SH-SY5Y (cell line): Measurements from ENCODE around the gene GARNL3.

Experiments used
- GATA2 ChIP-seq: IDR thresholded peaks from 2 replicates; pipeline ENCODE4 v1.6.1; 2011; ENCODE audit warnings: mild to moderate bottlenecking, low read depth, low read length
- GATA3 ChIP-seq: IDR thresholded peaks from 2 replicates; pipeline ENCODE4 v1.6.1; 2011; ENCODE audit warnings: low read depth, mild to moderate bottlenecking, low read length, moderate library complexity

GARNL3 gene

DNA sequence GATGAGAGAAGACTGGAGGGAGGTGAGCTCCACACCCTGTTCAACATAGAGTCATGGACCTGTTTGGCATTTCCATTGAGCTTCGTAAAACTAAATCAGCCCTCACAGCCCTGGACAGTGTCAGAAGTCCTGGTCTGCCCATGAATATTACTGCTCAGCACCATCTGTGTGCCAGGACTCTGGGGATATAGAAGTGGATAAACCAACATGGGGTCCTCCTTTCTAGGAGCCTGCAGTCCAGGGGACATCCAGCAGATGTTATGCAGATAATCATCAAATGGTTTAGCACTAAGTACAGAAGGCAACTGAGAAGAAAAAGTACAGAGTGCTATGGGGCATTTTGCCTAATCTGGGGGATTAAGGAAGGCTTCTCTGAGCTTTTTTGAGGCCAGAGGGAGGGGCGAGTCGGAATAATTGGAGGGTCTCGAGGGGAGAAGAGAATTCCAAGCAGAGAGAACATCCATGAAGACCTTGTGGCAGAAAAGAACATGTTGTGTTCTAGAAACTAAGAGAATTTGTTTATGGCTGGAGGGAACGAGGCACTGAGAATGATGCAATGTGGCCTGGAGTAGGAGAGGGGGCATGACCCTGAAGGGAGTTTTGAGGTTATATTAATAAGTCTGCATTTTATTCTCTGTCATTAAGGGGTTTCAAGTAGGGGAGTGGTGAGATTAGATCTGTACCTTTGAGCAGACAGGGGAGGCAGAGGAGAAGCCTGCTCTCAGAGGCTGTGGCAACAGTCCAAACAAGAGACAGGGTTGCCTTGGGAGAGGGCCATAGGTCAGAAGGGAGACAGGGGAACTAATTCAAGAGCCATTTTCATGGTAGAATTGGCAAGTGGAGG, 68.9 kb downstream of the GARNL3 start:
- TF ChIP-seq GATA3: no peak
- TF ChIP-seq GATA2: no peak

DNA sequence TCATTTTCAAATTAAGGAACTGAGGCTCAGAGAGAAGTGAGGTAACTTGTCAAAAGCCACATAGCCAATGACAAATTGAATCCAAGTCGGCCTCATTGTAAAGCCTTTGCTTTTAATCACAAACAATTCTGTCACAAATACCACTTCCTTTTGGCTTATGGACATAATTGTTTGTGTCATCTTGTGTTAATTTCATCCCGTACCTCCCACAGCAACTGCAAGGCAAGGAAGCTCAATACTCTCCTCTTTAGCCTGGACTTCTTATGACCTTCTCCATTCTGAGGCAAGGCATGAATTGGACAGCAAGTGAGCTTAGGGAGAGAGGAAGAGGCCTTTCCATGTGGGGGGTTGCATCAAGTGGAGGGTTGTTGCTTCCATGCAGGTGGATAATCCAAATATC, 70.2 kb downstream of the GARNL3 start:
- TF ChIP-seq GATA2 (no peak), GATA3 (no peak)

DNA sequence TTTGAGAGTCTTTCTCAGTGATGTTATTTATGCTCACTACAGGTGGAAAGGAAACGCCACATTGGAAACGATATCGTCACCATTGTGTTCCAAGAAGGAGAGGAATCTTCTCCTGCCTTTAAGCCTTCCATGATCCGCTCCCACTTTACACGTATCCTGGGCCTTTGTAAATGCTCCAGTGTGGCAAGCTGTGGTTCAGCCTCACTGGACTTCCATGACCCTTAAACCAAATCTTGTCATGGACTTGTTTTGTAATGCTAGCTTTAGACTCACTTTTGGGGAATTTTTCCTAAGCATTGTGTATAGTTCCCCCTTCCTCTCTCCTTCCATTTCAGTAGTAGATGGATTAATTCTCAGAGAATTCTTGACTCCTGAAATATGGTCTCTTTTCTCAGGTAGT, 71.5 kb downstream of the GARNL3 start:
- TF ChIP-seq GATA2: no peak
- TF ChIP-seq GATA3: no peak

DNA sequence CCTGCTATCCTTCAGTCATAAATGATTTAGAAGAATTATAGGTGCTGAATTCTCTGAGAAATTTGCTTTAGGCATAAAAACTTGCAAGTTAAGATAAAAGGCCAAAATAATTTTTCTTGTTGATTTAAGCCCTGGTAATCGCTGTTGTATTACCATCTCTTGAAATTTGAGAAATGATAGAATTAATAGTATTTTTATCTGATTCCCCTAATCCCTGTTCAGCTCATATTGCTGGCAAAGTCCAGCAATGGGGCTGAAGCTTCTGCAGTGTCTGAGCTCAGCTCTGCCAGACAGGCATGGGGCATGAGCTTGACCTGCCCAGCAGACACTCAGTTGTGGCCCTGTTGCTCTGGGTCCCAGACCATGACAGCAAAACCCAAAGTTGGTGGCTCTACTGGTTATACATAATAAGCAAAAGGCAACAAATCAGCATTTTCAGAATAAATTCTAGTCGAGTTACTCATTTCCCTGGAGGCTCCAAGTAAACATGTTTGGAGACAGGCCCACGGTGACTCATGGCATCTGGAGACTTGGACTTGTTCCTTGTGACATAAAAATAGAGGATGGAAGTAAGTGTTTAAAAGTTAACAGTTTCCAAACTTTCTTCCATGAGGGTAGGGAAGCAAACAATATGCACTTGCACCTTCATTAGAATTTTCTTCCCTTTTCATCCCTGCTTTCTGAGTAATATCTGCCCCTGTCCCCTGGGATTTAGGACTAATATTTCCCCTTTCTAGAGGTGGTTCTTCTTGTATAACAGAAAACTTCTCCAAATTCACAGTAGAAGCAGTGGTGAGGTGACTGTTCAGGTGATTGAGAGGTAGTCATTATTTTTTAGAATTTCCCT, 72.2 kb downstream of the GARNL3 start:
- TF ChIP-seq GATA3 (no peak), GATA2 (no peak)

DNA sequence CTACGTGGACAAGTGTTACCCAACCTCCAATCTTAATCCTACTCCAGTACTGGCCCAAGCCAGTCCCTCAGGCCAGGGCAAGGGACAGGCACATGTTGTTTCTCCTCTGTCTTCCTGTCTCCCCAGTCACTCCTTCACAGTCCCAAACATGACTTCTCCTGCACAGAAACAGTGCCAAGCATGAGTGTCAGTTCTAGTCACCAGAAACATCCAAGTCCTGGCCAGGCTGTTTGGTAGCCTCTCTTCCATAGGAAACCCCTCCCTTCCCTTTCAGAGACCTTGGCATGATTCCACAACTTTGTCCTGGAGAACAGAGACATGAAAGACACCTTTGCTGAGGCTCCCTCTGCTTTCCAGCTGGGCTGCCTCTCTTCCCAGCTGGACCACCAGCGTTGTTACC, 76.1 kb downstream of the GARNL3 start:
- TF ChIP-seq GATA2: no peak

DNA sequence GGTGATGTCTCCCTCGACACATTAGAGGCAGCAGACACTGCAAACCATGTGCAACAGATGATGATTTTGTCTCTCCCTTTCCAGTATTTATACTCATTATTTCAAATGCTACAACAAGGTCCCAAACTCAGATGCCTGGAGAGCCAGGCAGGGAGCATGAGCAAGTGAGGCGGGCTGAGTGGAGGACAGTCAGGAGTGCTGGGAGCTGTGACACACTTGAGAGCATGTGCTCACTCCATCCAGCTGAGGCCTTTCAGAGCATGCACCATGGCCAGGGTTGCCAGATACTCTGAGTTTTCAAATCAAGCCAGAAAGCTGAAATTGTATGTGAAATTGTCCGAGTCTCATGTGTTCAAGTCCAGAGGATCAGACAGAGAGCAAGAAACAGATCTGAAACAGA, 76.6 kb downstream of the GARNL3 start:
- TF ChIP-seq GATA3: no peak

DNA sequence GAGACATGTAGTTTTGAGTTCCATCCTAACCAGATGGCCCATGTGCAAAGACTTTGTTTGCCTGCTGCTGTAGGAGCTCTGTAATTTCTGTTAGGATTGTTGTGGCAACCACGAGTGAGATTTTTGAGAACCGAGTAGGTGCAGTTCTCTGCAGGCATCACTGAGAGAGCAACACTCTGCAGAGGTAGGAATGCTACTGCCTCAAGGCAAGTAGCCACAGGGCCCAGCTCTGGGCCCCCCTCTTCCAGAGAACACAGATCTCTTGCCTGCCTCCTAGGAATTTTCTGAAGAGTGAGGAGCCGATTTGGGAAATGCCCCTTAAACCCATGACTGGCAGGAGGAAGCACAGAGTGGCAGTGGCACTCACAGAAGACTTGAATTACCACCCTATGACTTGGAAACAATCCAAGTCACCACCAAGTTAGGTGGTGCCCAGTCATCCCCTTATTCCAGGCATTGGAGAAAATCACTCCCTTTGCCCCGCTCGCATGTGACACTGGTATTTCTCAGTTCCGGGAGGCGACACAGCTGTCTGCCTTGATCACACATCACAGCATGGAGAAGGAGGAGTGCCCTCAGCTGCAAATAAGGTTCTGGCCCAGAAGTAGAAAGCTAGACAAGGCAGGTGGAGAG, 79.9 kb downstream of the GARNL3 start:
- TF ChIP-seq GATA2 (no peak), GATA3 (no peak)

DNA sequence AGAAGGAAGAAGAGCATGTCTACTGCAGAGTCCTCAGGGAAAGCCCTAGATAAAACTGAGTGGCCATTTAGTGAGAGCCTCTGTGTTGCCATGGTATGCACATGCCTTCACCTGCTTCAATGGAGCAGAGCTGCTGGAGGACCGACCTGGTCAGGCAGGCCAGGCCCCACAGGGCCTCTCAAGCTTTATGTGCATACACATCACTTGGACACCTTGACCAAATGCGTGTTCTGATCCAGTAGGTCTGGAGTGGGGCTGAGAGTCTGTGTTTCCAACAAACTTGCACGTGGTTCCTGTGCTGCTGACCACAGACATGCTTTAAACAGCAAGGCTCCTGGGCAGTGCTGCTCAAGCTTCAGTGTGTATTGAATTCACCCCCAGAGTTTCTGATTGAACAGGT, 81.0 kb downstream of the GARNL3 start:
- TF ChIP-seq GATA3: no peak
- TF ChIP-seq GATA2: no peak

DNA sequence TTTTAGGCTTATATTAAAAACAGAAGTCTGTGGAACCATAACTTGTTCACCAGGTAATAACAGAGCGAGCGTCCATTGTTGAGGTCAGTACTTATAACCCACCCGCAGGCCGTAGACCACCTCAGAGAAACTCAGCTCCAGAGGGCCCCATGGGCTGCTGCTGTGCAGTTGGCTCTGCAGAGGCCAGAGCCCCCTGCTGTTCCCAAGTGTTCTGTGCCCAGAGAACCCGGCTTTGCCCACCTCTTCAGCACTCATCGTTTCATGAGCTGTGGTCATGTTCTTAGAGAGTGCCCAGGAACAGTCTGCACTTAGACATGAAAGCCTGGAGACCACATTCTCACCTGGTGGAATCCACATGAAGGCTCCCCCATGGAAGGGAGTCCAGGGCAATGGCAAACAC, 82.0 kb downstream of the GARNL3 start:
- no peak for TF ChIP-seq GATA3
- no peak for TF ChIP-seq GATA2

DNA sequence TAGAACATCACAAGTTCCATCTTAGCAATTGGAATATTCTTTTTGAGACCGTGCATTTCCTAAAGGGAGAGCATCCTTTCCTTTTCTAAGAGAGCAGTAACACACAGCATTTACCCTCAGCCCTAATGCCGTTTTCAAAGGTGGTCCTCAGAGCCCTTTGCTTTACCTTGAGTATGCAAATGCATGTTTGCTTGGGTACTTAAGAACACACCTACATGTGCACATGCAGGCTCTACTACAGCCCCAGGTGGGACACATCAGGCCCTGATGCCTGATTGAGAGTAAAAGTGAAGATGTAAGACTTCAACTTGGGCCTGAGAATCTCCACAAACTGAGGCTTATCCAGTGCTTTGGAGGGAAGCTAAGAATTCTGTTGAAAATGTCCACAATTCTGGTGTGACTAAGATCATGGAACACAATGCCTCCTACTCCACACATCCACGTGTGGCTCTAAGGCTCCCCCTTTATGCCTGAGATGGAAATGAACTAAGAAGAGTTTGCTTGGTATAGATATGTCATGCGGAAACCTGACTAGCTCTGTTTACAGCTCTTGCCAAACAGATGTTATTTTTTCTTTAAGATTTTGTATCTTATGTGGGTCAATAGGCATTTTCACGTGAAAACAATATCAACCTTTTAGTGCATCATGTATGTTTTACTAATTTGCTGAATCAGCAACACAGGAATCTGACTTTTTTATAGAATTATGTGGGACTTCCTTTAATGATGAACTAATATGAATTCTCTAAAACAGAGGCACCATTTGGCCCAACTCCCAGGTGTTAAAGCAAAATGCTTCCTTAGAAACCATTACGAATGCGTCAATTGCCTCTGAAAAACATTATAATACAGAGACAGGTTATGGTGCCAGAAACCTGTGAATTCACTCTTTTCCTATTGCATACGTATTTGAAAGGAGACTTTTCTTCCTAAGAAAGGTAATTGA, 83.5 kb downstream of the GARNL3 start:
- TF ChIP-seq GATA2: no peak
- TF ChIP-seq GATA3: no peak

DNA sequence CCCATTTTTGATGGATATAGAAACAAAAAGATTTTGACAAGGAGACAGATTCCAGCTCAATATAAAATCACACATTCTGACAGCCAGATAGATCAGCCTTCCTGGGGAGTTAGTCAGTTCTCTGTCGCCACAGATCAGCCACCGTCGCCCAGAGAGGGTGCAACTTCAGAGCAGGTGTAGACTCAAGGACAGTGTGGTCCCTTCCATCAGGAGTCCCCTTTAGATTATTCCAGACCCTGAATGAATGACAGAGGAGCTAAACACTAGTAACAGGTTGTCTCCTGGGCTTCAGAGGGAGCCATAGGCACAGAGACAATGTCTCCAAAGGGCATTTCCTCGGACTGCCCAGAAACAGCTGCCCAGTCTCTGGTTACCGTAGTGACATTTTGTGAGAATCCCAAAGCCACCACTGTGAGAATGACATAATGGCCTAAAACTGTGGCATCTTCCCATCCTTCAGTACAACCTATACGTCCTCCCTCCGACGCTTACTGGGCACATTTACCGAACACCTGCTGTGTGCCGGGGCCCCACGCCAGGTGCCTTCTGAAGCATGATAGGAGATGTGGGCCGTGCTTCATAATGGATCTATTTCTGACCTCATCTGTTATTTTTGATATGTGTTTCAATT, 85.0 kb downstream of the GARNL3 start:
- no peak for TF ChIP-seq GATA2
- TF ChIP-seq GATA3: no peak

DNA sequence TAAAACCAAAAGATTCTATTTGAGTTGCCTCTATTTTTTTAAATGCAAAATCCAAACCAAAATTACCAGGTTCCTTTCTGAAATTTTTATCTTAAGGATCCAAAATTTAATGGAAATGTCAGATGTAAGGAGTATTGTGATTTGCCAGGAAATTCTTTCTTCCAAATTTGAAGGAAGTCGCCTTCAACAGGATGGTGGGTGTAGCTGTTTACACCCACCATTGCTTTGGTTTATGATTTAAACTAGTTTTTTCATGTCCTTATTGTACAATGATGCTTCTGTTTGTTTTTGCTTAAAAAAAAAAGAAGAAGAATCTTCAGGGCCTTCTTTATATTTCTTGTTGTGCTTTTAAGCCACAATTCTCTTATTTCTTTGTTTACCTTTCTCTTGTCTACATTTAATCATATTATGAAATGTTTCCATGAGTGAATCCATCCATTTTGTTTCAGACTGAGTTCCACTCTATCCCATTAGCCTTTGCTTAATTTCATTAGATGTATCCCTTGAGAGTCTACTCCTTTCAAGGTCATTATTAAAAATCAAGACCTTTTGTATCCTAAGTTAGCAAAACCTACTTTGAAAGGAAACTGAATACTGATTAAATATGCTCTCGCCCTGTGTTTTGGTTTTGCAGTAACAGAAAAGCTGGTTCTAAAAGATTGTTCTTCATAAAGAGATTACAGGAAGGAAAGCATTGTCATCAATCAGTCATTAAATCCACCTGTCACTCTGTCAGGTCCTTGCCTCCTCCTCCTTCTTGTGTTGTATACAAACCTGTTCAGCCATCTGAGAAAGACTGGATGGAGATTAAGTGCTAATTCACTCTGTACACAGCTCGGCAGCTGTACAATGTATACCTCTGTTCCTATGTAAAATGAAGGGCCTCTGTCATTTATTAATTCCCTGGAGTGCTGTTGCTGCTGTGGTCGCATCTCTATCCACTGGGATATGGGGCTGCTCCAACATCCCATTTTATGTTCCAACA, 86.9 kb downstream of the GARNL3 start:
- TF ChIP-seq GATA2 (no peak), GATA3 (no peak)

DNA sequence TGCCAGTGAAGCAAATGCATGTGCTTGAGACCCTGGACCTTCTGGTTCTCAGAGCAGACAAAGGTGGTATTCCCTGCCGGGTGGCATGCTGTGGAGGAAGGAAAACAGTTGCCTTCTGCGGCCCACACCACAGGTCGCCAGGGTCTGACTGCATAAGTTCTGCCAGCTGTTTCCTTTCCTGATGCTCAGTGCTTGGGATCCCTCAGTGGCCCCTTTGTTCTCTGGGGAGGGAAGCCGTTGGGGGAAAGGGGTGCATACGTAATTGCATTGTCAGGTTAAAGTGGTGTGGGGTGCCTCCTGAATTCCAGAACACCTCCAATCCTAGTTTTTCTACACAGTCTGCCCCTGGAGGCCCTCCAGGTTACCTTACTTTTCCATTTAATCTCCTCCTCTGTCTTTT, 89.3 kb downstream of the GARNL3 start:
- TF ChIP-seq GATA3: no peak
- TF ChIP-seq GATA2: no peak
